Smooth muscle cell (in vitro differentiated cells): ENCODE results near the gene G6PC2. TPM values are rescaled to one million over a fixed set of nuclear protein-coding genes. Genes with fewer than 3 reads are reported as not detected.
"Not testable (repeated sequence)": the region's sequence is repeated elsewhere in the genome, so short reads cannot be mapped to it uniquely, and the experiment has no call there.

Experiments used
- DNase-seq: peaks from one replicate; lab custom pipeline; 2025; ENCODE audit not compliant: unreplicated experiment; lab: John Stamatoyannopoulos, UW
- H2AFZ ChIP-seq: fragments of 200-600 bp; sonication (generic); 2 replicates; pipeline ENCODE4 v1.6.0; 2016; ENCODE audit warnings: antibody characterized with exemption, low read depth, mild to moderate bottlenecking
- H3F3A ChIP-seq: fragments of 200-600 bp; sonication (generic); 2 replicates; pipeline ENCODE4 v1.6.0; 2017; ENCODE audit warnings: antibody characterized with exemption, low read depth
- H3K27ac ChIP-seq: fragments of 200-600 bp; sonication (generic); 2 replicates; pipeline ENCODE4 v1.5.1; 2016; ENCODE audit warnings: low read depth, mild to moderate bottlenecking
- H3K27me3 ChIP-seq: fragments of 200-600 bp; sonication (generic); 2 replicates; pipeline ENCODE4 v1.6.1; 2016; ENCODE audit warnings: low read depth, mild to moderate bottlenecking
- H3K36me3 ChIP-seq: fragments of 200-600 bp; sonication (generic); 2 replicates; pipeline ENCODE4 v1.5.1; 2016; ENCODE audit warnings: low read depth
- H3K4me1 ChIP-seq: fragments of 200-600 bp; sonication (generic); 2 replicates; pipeline ENCODE4 v1.5.1; 2016; ENCODE audit warnings: low read depth
- H3K4me2 ChIP-seq: fragments of 200-600 bp; sonication (generic); 2 replicates; pipeline ENCODE4 v1.6.0; 2016; ENCODE audit warnings: mild to moderate bottlenecking
- H3K4me3 ChIP-seq: fragments of 200-600 bp; sonication (generic); 2 replicates; pipeline ENCODE4 v1.5.1; 2016; ENCODE audit warnings: mild to moderate bottlenecking
- H3K79me2 ChIP-seq: fragments of 200-600 bp; sonication (generic); 2 replicates; pipeline ENCODE4 v1.6.0; 2016; ENCODE audit warnings: low read depth, mild to moderate bottlenecking
- H3K9ac ChIP-seq: fragments of 200-600 bp; sonication (generic); 2 replicates; pipeline ENCODE4 v1.6.0; 2016; ENCODE audit warnings: low read depth
- H3K9me3 ChIP-seq: fragments of 200-600 bp; sonication (generic); replicated peaks from 2 replicates; pipeline ENCODE4 v1.5.1; 2016; ENCODE audit warnings: low read depth
- H4K20me1 ChIP-seq: fragments of 200-600 bp; sonication (generic); 2 replicates; pipeline ENCODE4 v1.6.0; 2016; ENCODE audit warnings: low read depth
- CTCF ChIP-seq: fragments of 200-600 bp; sonication (generic); IDR thresholded peaks from 2 replicates; pipeline ENCODE4 v1.5.1; 2017; ENCODE audit warnings: borderline replicate concordance, mild to moderate bottlenecking, antibody characterized with exemption; ENCODE audit not compliant: insufficient read depth, poor library complexity, severe bottlenecking
- WGBS: methylation state at CpG from one replicate; pipeline ENCODE4 v1.1.7; 2016; ENCODE audit warnings: low lambda C conversion rate; 5-methylcytosine and 5-hydroxymethylcytosine counted together
- polyA plus RNA-seq: library from polyadenylated mRNA; unstranded; fragments of >200 nt; fragmentation: Nextera tagmentation; extraction: Ambion mirVana; gene quantifications from 2 replicates; pipeline ENCODE4 v1.2.1, GENCODE V29; 2016
- total RNA-seq: library from RNA; depleted of rRNA; stranded (reverse); fragments of >200 nt; gene quantifications from 2 replicates; pipeline ENCODE4 v1.2.3, GENCODE V29; 2014

G6PC2 gene
- total and polyA plus RNA-seq, 2 experiments from 2014 or later = not detected

DNA sequence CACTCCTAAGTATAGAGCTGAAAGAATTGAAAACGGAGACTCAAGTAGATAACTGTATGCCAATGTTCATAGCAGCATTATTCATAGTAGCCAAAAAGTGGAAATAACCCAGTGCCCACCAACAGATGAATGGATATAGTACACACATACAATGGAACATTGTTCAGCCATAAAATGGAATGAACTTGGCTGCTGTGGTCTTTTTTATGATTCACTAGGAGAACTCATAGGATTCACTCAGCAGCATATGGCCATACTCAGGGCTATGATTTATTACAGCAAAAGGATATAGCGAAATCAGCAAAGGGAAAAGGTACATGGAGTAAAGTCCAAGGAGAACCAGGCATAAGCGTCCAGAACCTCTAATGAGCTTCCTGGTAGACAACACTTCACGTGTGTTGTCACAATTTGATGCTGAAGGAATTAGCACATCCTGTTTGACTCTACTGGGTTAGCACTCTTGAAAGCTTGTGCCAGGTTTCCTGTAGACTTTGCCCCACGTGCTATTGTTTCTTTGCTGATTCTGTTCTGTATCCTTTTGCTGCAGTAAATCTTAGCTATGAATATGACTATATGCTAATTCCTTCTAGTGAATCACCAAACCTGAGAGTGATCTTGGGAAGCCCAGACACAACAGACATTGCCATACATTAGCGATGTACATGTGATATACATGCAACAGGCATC is 26.6 kb upstream of the G6PC2 start:
- no peak overlapping the region for H3K9ac ChIP-seq
- H3K79me2 ChIP-seq = no peaks in the 10 kb centered on the region
- H2AFZ ChIP-seq = no peak overlapping the region
- no peaks in the 10 kb centered on the region for H3K36me3 ChIP-seq
- TF ChIP-seq CTCF = no peak
- no peak overlapping the region for H3K4me3 ChIP-seq
- no peaks in the 10 kb centered on the region for H3K27me3 ChIP-seq
- 96% methylated on average over 6 of the region's 6 CpGs for WGBS
- H4K20me1 ChIP-seq = no peaks in the 10 kb centered on the region
- no peak for DNase-seq
- H3K4me1 ChIP-seq = no peaks in the 10 kb centered on the region
- H3K9me3 ChIP-seq = no peaks in the 10 kb centered on the region
- H3K4me2 ChIP-seq = no peak overlapping the region
- H3K27ac ChIP-seq = no peak overlapping the region
- H3F3A ChIP-seq = no peaks in the 10 kb centered on the region

- not testable (repeated sequence) for H3F3A ChIP-seq, H3K4me2 ChIP-seq, DNase-seq, H3K9ac ChIP-seq, H4K20me1 ChIP-seq, H3K27ac ChIP-seq, H3K9me3 ChIP-seq, H3K27me3 ChIP-seq, H3K4me3 ChIP-seq, H3K4me1 ChIP-seq, H3K79me2 ChIP-seq, H3K36me3 ChIP-seq, H2AFZ ChIP-seq
- 98% methylated on average over 12 of the region's 12 CpGs for WGBS
Measured at GRCh38 chr2:168882163-168882562, 18.9 kb upstream of the G6PC2 start.

GRCh38 chr2:168884975-168885374 is 16.1 kb upstream of the G6PC2 start:
- no peaks in the 10 kb centered on the region for H3K9me3 ChIP-seq
- H4K20me1 ChIP-seq = no peaks in the 10 kb centered on the region
- H3F3A ChIP-seq = no peaks in the 10 kb centered on the region
- H3K9ac ChIP-seq = no peak overlapping the region
- H2AFZ ChIP-seq = no peak overlapping the region
- no peaks in the 10 kb centered on the region for H3K36me3 ChIP-seq
- H3K4me1 ChIP-seq = peaks cover 3% of the 10 kb centered on the region
- DNase-seq = no peak
- no peaks in the 10 kb centered on the region for H3K27me3 ChIP-seq
- WGBS = 100% methylated on average over 1 of the region's 1 CpG
- no peak for TF ChIP-seq CTCF
- no peak overlapping the region for H3K4me3 ChIP-seq
- H3K27ac ChIP-seq = no peak overlapping the region
- H3K79me2 ChIP-seq = no peaks in the 10 kb centered on the region
- no peak overlapping the region for H3K4me2 ChIP-seq

DNA sequence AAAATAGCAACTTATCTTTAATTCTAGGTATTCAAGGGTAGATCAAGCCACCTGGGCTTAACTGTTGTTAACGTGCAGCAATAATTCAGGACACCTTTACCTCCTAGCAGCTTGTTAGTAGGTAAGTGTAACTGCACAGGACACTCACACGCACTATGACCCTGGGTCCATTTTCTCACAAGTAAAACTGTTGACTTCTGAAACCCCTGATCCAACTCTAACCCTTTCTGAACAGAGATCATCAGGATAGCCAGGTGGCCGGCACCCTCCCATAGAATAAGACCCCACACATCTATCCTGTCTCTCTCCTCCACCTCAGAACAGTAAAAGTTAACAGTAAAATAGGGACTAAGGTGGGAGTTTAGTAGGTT is 11.5 kb upstream of the G6PC2 start:
- H3K9me3 ChIP-seq = no peaks in the 10 kb centered on the region
- H4K20me1 ChIP-seq = no peaks in the 10 kb centered on the region
- no peaks in the 10 kb centered on the region for H3K79me2 ChIP-seq
- no peaks in the 10 kb centered on the region for H3F3A ChIP-seq
- peak overlapping the region; percentile 96 for H2AFZ ChIP-seq
- H3K27ac ChIP-seq = no peak overlapping the region
- H3K4me1 ChIP-seq = peaks cover 3% of the 10 kb centered on the region
- DNase-seq = no peak
- no peaks in the 10 kb centered on the region for H3K27me3 ChIP-seq
- peak overlapping the region; percentile 80 for H3K4me3 ChIP-seq
- H3K9ac ChIP-seq = peak overlapping the region; percentile 54
- WGBS = 18% methylated on average over 3 of the region's 3 CpGs
- no peaks in the 10 kb centered on the region for H3K36me3 ChIP-seq
- peak overlapping the region; percentile 97 for H3K4me2 ChIP-seq
- TF ChIP-seq CTCF = no peak
